Measurements from ENCODE around the gene DNAJC30.
"Not testable (repeated sequence)": the region's sequence is repeated elsewhere in the genome, so short reads cannot be mapped to it uniquely, and the experiment has no call there.

Gene DNAJC30

DNA sequence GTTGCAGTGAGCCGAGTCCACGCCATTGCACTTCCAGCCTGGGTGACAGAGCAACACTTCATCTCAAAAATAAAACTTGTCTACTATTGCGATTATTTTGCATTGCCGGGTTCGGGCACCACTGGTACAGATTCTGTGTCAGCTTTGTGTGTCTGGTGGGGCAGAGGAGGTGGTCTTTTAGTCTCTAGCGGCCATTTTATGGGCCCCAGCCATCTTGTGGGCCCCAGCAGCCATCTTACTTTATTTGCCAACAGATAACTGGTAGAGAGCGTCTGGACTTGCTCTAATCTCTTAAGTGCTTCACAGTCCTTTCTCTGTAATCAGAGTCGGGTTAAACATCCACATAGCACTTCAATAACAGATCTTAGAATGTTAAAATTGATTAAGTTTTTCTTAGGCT is 5.0 kb upstream of the DNAJC30 start:
- peaks cover 6% of the 10 kb centered on the region for H3K4me1 ChIP-seq (ENCODE audit: insufficient read depth, low read length)
- no peak overlapping the region for H2AFZ ChIP-seq (ENCODE audit: low read depth, low read length)
- H3K36me3 ChIP-seq (ENCODE audit: insufficient read depth, low read length): peaks cover 60% of the 10 kb centered on the region
- H3K4me3 ChIP-seq (ENCODE audit: low read length): no peak overlapping the region
- no peaks in the 10 kb centered on the region for H3K27me3 ChIP-seq (ENCODE audit: insufficient read depth, low read length)
- no peaks in the 10 kb centered on the region for H3K9me3 ChIP-seq (ENCODE audit: low read length)

DNA sequence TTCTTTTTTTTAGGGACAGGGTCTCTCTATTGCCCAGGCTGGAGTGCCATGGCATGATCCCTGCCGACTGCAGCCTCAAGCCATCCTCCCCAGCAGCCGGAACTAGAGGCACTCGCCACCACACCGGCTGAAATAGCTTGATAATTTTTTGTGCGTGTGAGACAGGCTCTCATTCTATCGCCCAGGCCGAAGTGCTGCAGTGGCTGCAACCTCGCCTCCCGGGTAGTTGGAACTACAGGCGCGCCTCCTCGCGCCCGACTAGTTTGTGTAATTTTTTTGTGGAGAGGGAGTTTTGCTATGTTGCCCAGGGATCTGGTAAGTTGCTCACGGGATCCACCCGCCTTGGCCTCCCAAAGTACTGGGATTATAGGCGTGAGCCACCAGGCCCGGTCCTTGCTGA is 2.1 kb upstream of the DNAJC30 start:
- Histone ChIP-seq H3K9me3 (ENCODE audit: low read length) (no peaks in the 10 kb centered on the region), H3K4me3 (ENCODE audit: low read length) (no peak overlapping the region), H3K27me3 (ENCODE audit: insufficient read depth, low read length) (no peaks in the 10 kb centered on the region), H3K4me1 (ENCODE audit: insufficient read depth, low read length) (peaks cover 29% of the 10 kb centered on the region), H3K36me3 (ENCODE audit: insufficient read depth, low read length) (peaks cover 35% of the 10 kb centered on the region), H2AFZ (ENCODE audit: low read depth, low read length) (no peak overlapping the region)

DNA sequence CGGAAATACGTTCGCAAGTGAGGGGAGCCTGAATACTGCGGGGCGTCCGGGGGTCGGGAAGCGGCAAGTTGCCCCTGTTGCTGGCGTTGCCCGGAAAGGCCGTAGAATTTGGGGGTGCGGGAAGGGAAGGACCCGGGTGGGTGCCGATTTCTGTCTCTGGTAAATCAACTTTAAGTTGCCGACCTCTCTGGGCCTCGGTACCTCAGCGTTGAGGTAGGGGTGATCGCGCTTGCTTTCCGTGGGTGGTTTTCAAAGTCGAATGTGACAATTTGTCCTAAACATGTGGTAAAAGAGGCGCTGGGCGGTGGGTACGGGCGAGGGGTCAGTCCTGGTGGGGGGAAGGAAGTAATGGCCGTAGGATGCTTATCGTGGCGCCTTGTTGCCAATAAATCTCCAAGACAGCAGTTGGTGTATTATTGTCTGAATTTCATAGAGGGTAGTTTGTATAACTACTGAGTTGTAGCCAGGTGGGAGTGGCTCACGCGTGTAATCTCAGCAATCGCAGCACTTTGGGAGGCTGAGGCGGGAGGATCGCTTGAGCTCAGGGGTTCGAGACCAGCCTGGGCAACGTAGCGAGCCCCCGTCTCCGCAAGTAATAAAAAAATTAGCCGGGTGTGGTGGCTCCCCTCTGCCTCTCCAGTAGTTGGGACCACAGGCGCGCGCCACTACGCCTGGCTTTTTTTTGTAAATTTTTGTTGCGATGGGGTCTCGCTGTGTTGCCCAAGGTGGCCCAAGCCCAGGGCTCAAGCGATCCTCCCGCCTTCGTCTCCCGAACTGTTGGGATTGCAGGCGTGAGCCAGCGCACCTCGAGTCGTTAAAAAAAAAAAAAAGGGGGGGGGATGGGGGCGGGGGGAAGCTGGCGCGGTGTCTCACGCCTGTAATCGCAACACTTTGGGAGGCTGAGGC is 788 bp upstream of the DNAJC30 start:
- peaks cover 30% of the 10 kb centered on the region for H3K4me1 ChIP-seq (ENCODE audit: insufficient read depth, low read length)
- peak overlapping the region; percentile 77 for H3K4me3 ChIP-seq (ENCODE audit: low read length)
- peaks cover 29% of the 10 kb centered on the region for H3K36me3 ChIP-seq (ENCODE audit: insufficient read depth, low read length)
- H3K9me3 ChIP-seq (ENCODE audit: low read length): no peaks in the 10 kb centered on the region
- peak overlapping the region; percentile 8 for H2AFZ ChIP-seq (ENCODE audit: low read depth, low read length)
- no peaks in the 10 kb centered on the region for H3K27me3 ChIP-seq (ENCODE audit: insufficient read depth, low read length)

DNA sequence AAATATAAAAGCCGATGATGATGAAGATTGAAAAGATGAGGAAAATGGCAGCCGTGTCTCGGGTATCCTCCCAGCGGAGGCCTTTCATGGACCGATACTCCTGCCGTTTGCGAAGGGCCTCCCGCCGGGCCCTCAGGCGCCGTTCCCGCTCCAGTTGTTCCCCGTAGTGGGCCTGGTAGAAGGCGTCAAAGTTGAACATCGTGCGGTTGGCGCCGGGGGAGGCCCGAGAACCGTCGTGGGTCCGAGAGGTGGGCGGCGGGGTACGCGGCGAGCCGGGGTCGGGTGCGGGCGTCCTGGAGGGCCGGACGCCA is 553 bp downstream of the DNAJC30 start:
- peaks cover 30% of the 10 kb centered on the region for H3K36me3 ChIP-seq (ENCODE audit: insufficient read depth, low read length)

DNA sequence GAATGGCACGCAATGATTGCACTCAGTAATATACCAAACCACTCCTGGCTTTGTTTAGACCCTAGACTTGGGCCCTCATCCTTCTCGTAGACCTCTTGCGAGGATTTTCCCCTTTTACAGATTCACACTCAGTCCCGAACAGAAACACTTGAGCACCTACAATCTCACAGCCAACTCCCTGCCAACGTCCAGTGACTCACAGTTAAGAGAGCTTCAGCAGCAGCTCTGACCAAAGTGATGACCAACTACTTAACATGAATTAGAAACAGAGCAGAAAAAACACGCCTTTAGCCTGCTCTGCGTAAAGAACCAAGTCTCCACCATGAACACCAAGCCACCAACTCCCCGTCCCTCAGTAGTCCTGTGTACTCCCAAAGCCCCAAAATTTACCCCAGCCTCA is 2.2 kb downstream of the DNAJC30 start:
- H3K4me1 ChIP-seq (ENCODE audit: insufficient read depth, low read length): peaks cover 30% of the 10 kb centered on the region
- H2AFZ ChIP-seq (ENCODE audit: low read depth, low read length): no peak overlapping the region
- H3K27me3 ChIP-seq (ENCODE audit: insufficient read depth, low read length): no peaks in the 10 kb centered on the region
- H3K36me3 ChIP-seq (ENCODE audit: insufficient read depth, low read length): peaks cover 16% of the 10 kb centered on the region
- H3K9me3 ChIP-seq (ENCODE audit: low read length): peaks cover 5% of the 10 kb centered on the region
- H3K4me3 ChIP-seq (ENCODE audit: low read length): peak overlapping the region; percentile 77

More for the DNA sequence above, 553 bp downstream of the DNAJC30 start:
- Histone ChIP-seq H3K9me3 (ENCODE audit: low read length) (peaks cover 5% of the 10 kb centered on the region), H2AFZ (ENCODE audit: low read depth, low read length) (no peak overlapping the region), H3K4me3 (ENCODE audit: low read length) (peak overlapping the region; percentile 77), H3K4me1 (ENCODE audit: insufficient read depth, low read length) (peaks cover 30% of the 10 kb centered on the region), H3K27me3 (ENCODE audit: insufficient read depth, low read length) (no peaks in the 10 kb centered on the region)

DNA sequence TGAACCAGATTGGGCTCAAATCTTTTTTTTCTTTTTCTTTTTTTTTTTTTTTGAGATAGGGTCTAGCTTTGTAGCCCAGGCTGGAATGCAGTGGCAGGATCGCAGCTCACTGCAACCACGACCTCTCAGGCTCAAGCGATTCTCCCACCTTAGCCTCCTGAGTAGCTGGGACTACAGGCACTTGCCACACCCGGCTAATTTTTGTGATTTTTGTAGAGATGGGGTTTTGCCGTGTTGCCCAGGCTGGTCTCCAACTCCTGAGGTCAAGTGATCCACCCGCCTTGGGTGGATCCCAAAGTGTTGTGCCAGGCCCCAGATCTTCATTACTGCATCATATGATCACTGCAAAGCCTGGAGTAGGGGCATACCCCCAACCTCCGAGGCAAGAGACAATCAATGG is 2.8 kb downstream of the DNAJC30 start:
- peaks cover 30% of the 10 kb centered on the region for H3K4me1 ChIP-seq (ENCODE audit: insufficient read depth, low read length)
- H2AFZ ChIP-seq (ENCODE audit: low read depth, low read length): no peak overlapping the region
- no peaks in the 10 kb centered on the region for H3K27me3 ChIP-seq (ENCODE audit: insufficient read depth, low read length)
- H3K36me3 ChIP-seq (ENCODE audit: insufficient read depth, low read length): peaks cover 16% of the 10 kb centered on the region
- H3K9me3 ChIP-seq (ENCODE audit: low read length): peaks cover 5% of the 10 kb centered on the region
- H3K4me3 ChIP-seq (ENCODE audit: low read length): no peak overlapping the region

DNA sequence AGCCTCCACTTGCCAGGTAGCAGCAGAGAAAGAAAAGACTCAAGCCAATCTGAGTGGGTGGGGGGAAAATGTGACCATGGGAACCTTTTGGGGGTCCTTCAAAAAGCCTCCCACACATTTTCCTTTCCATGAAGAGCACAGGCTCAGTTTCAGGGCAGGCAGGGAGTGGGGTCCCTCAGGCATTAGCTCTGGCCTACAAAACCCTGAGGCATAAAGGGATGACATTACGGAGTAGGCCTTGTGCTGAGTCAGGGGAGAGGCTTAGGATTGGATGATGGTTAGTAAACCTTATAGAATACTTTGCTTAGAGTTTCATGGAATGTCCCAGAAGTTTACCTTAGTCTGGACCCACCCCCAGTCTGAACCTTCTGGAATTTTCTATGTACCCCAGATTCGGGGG is 3.5 kb downstream of the DNAJC30 start:
- no peaks in the 10 kb centered on the region for H3K27me3 ChIP-seq (ENCODE audit: insufficient read depth, low read length)
- H3K4me3 ChIP-seq (ENCODE audit: low read length): no peak overlapping the region
- no peak overlapping the region for H2AFZ ChIP-seq (ENCODE audit: low read depth, low read length)
- H3K9me3 ChIP-seq (ENCODE audit: low read length): peaks cover 5% of the 10 kb centered on the region
- peaks cover 16% of the 10 kb centered on the region for H3K36me3 ChIP-seq (ENCODE audit: insufficient read depth, low read length)
- peaks cover 28% of the 10 kb centered on the region for H3K4me1 ChIP-seq (ENCODE audit: insufficient read depth, low read length)

DNA sequence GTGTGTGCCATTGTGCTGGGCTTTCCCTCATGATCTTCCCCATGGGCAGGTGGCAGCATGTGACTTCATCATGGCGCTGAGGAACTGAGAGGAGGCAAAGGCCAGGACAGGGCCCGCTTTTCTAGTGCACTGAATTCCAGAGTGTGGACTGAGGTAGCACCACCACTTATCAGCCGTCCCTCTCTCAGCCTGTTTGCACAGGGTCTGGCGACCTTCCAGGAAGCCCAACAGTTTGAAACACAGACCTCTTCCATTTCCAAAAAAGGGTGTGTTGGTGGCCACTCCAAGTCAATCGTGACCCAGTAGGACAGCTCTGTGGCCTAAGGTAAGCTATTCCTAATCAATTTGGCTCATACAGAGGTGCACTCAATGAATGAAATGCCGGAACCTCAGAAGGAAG is 4.4 kb downstream of the DNAJC30 start:
- H3K9me3 ChIP-seq (ENCODE audit: low read length): peaks cover 5% of the 10 kb centered on the region
- H3K4me3 ChIP-seq (ENCODE audit: low read length): no peak overlapping the region
- H3K4me1 ChIP-seq (ENCODE audit: insufficient read depth, low read length): peaks cover 24% of the 10 kb centered on the region
- peaks cover 16% of the 10 kb centered on the region for H3K36me3 ChIP-seq (ENCODE audit: insufficient read depth, low read length)
- H2AFZ ChIP-seq (ENCODE audit: low read depth, low read length): no peak overlapping the region
- H3K27me3 ChIP-seq (ENCODE audit: insufficient read depth, low read length): no peaks in the 10 kb centered on the region

DNA sequence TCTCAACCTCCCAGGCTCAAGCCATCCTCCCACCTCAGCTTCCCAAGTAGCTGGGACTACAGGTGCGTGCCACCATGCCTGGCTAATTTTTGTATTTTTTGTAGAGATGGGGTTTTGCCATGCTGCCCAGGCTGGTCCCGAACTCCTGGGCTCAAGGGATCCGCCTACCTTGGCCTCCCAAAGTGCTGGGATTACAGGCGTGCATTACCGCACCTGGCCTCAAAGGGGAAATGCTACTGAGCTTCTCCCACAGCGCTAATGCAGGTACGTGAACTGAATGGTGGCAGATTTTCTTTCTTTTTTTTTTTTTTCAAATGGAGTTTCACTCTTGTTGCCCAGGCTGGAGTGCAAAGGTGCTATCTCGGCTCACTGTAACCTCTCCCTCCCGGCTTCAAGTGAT is 7.2 kb downstream of the DNAJC30 start:
- H2AFZ ChIP-seq (ENCODE audit: low read depth, low read length); H3K9me3 ChIP-seq (ENCODE audit: low read length); H3K4me3 ChIP-seq (ENCODE audit: low read length); H3K4me1 ChIP-seq (ENCODE audit: insufficient read depth, low read length); H3K27me3 ChIP-seq (ENCODE audit: insufficient read depth, low read length): not testable (repeated sequence)
- H3K36me3 ChIP-seq (ENCODE audit: insufficient read depth, low read length): peaks cover 19% of the 10 kb centered on the region

DNA sequence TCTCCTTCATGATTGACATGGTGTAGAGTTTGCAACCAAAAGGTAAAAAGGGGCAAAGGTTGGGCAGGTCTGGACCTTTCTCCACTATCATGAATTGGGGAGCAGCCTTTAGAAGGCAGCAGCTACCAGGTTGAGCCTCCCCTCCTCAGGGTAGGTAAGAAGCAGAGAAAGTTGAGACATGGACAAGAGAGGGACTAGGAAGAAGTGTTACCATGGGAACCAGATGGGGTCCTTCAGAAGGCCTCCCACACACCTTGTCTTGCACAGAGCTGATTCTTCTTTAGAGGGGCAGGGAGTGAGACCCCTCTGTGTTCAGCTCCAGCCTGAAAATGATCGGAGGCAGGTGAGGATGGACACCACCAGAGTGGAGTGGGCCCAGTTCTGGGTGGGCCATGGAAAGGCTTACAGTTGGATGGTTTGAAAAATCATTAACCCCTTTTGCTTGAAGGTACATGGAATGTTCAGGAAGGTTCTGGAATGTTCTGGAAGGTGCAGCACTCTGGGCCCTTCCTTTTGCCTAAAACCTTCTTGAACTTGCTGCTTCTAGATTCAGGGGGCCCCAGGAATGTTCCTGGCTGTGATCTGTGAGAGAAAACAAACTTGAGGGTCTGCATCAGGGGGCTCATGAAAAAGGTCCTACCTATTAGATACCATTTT is 8.7 kb downstream of the DNAJC30 start:
- Histone ChIP-seq H3K27me3 (ENCODE audit: insufficient read depth, low read length) (no peaks in the 10 kb centered on the region), H3K9me3 (ENCODE audit: low read length) (peaks cover 5% of the 10 kb centered on the region), H2AFZ (ENCODE audit: low read depth, low read length) (no peak overlapping the region), H3K4me1 (ENCODE audit: insufficient read depth, low read length) (no peaks in the 10 kb centered on the region), H3K4me3 (ENCODE audit: low read length) (no peak overlapping the region), H3K36me3 (ENCODE audit: insufficient read depth, low read length) (peaks cover 19% of the 10 kb centered on the region)

DNA sequence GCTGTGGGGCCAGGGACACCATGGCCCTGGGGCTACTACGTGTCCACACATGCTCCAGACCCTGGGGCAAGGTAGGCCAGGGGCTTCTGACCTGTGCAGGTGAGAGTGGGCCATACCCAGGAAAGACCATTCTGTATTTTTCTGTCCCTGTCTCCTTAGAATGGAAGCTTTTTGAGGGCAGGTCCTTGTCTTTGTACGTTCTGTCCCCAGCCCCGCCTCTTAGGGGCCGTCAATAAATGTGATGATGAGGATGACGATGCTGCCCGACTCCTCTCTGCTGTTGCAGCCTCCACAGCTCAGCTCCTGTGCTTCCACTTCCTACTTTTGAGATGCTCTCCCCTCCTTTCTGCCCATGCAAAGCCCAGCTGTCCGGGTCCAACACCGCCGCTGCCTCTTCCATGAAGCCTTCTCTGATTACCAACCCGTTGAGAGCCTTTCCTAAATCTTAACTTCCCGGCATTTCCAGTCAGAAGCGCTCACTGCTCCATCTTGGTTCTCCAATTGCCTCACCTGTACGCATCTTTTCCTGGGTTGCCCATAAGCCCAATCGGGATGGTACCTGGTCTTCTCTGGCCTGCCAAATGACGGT is 11.3 kb downstream of the DNAJC30 start:
- Histone ChIP-seq H3K9me3 (ENCODE audit: low read length) (no peaks in the 10 kb centered on the region), H3K4me3 (ENCODE audit: low read length) (no peak overlapping the region), H3K4me1 (ENCODE audit: insufficient read depth, low read length) (peaks cover 9% of the 10 kb centered on the region), H3K27me3 (ENCODE audit: insufficient read depth, low read length) (no peaks in the 10 kb centered on the region), H2AFZ (ENCODE audit: low read depth, low read length) (no peak overlapping the region), H3K36me3 (ENCODE audit: insufficient read depth, low read length) (peaks cover 6% of the 10 kb centered on the region)

DNA sequence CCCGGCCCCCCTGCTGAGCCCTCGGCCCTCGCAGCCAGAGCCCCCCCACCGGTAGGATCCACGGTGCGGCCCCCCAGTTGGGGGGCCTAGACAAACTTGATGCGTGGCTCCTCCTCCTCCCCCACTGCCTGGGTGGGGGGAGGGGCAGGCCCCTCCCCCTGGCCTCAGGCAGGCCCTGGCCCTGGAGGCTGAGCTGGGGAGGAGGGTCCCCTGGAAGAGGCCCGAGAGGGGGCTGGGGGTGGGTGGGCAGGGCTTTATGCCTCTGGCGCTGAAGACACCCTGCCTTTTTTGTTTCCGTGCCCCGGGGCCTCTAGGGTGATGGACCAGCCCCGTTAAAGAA is 12.0 kb downstream of the DNAJC30 start:
- Histone ChIP-seq H3K9me3 (ENCODE audit: low read length) (no peaks in the 10 kb centered on the region), H3K27me3 (ENCODE audit: insufficient read depth, low read length) (no peaks in the 10 kb centered on the region), H3K36me3 (ENCODE audit: insufficient read depth, low read length) (peaks cover 6% of the 10 kb centered on the region)

DNA sequence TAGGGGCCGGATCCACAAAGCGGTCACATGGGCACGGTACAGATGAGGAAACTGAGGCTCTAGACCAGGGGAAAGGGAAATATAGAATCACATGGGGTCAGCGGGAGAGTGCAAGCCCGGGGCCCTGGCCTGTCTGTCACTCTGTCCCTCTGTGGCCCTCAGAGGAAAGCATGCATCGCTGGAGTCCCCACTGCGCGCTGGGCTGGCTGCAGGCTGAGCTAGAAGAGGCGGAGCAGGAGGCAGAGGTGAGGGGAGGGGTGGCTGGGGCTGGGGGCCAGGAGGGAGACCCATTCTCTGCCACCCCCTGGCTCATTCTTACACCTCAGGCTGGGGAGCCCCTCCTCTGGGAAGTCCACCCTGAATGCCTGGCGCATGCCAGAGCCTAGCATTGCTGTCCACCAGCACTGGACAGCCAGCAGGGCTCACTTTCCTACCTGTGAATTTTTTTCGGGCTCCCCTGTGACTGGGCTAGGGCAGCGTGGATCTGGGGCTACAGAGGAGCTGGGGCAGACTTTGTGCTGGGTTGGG is 13.3 kb downstream of the DNAJC30 start:
- H3K4me3 ChIP-seq (ENCODE audit: low read length): no peak overlapping the region
- H3K9me3 ChIP-seq (ENCODE audit: low read length): no peaks in the 10 kb centered on the region
- peaks cover 9% of the 10 kb centered on the region for H3K4me1 ChIP-seq (ENCODE audit: insufficient read depth, low read length)
- no peaks in the 10 kb centered on the region for H3K27me3 ChIP-seq (ENCODE audit: insufficient read depth, low read length)
- H2AFZ ChIP-seq (ENCODE audit: low read depth, low read length): no peak overlapping the region
- peaks cover 6% of the 10 kb centered on the region for H3K36me3 ChIP-seq (ENCODE audit: insufficient read depth, low read length)

More for the DNA sequence above, 12.0 kb downstream of the DNAJC30 start:
- no peak overlapping the region for H2AFZ ChIP-seq (ENCODE audit: low read depth, low read length)
- peaks cover 9% of the 10 kb centered on the region for H3K4me1 ChIP-seq (ENCODE audit: insufficient read depth, low read length)
- no peak overlapping the region for H3K4me3 ChIP-seq (ENCODE audit: low read length)
